ENCODE data around the gene ZNF576. TPM values are rescaled to one million over a fixed set of nuclear protein-coding genes. Genes with fewer than 3 reads are reported as not detected.

ZNF576 gene
- total and polyA plus RNA-seq, 2 donors (not counting 3 experiments of a cell fraction or from before 2014, with no cell fraction given) = 19.5 to 27.7 TPM

GRCh38 chr19:43638214-43638994 lies 42.0 kb downstream of the ZNF576 start:
- no peak for DNase-seq (ENCODE audit: low read depth, low spot score)
- POLR2A ChIA-PET = no interaction called here

More at GRCh38 chr19:43638214-43638994, 42.0 kb downstream of the ZNF576 start:
- TF ChIP-seq EZH2 (IDR thresholded peaks at IDR 0.05; ENCODE audit: borderline replicate concordance, low read depth, low read length, severe bottlenecking) (no peak), JUN (IDR thresholded peaks at IDR 0.05; ENCODE audit: borderline replicate concordance, insufficient read depth, insufficient read length, low read depth) (no peak), POLR2A (IDR thresholded peaks at IDR 0.05; ENCODE audit: low read depth, low read length) (no peak), GATA2 (IDR thresholded peaks at IDR 0.05; ENCODE audit: insufficient read depth, insufficient read length, low read depth, low read length) (no peak), POLR2AphosphoS5 (IDR thresholded peaks at IDR 0.05; ENCODE audit: insufficient read depth, low read depth, low read length) (no peak), FOS (IDR thresholded peaks at IDR 0.05; ENCODE audit: borderline replicate concordance, insufficient read depth, low read length) (no peak), CTCF (IDR thresholded peaks at IDR 0.05; ENCODE audit: extremely low read depth in 1 of 2, insufficient read depth in 1 of 2, low read depth in 1 of 2, low read length in 2 of 2) (no peak), MYC (IDR thresholded peaks at IDR 0.05; ENCODE audit: low read depth, low read length) (no peak)
- TF ChIP-seq, protein P1, sequence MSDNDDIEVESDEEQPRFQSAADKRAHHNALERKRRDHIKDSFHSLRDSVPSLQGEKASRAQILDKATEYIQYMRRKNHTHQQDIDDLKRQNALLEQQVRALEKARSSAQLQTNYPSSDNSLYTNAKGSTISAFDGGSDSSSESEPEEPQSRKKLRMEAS (IDR thresholded peaks at IDR 0.05; ENCODE audit: insufficient read depth, insufficient read length) = no peak
- CTCF ChIA-PET = no interaction called here
- intact Hi-C loops (cut with micrococcal nuclease) (no loop called here), dilution Hi-C loops (cut with MboI; ENCODE audit: extremely low pct_ligation_motif_present, low sequenced_read_pairs) (no loop called here)
- H3K4me2 ChIP-seq (ENCODE audit: insufficient read depth, low read length) = no peak overlapping the region
- peaks cover 15 to 25% of the 10 kb centered on the region in 2 experiments for H3K27me3 ChIP-seq (ENCODE audit: control insufficient read depth in 2 of 2, insufficient read depth in 2 of 2, low read length in 2 of 2)
- TSS peak; percentile 57 for BruUV-seq (replicated peaks)
- no peaks in the 10 kb centered on the region for H3K9me1 ChIP-seq (replicated peaks; ENCODE audit: control insufficient read depth, extremely low read depth, insufficient read depth, low read length)
- no peak overlapping the region for H2AFZ ChIP-seq (ENCODE audit: low read depth, low read length)
- no peaks in the 10 kb centered on the region for H3K9me3 ChIP-seq (replicated peaks; ENCODE audit: control insufficient read depth, insufficient read depth, low read length)
- H3K36me3 ChIP-seq (ENCODE audit: control insufficient read depth in 2 of 2, extremely low read depth in 1 of 2, insufficient read depth in 2 of 2, low read length in 2 of 2) = no peaks in the 10 kb centered on the region
- no peaks in the 10 kb centered on the region for H4K20me1 ChIP-seq (replicated peaks; ENCODE audit: control insufficient read depth, extremely low read depth, insufficient read depth, low read length)
- FAIRE-seq = no peak
- no peaks in the 10 kb centered on the region for H3K79me2 ChIP-seq (ENCODE audit: control insufficient read depth, insufficient read depth, low read length)
- no peak overlapping the region for H3K9ac ChIP-seq (replicated peaks; ENCODE audit: extremely low read depth, insufficient read depth, low read length)
- H3K4me1 ChIP-seq (ENCODE audit: control insufficient read depth, extremely low read depth, insufficient read depth, low read length) = peaks cover 7% of the 10 kb centered on the region
- no peak overlapping the region for H3K27ac ChIP-seq (ENCODE audit: insufficient read depth, low read depth, low read length)
- no peak overlapping the region for H3K4me3 ChIP-seq (replicated peaks in 1 of 3; ENCODE audit: insufficient read depth in 1 of 3, low read depth in 1 of 3, low read length in 3 of 3)

Measured in endothelial cell of umbilical vein (primary cell).